ENCODE measurements around the gene UBASH3B. TPM values are rescaled to one million over a fixed set of nuclear protein-coding genes. Genes with fewer than 3 reads are reported as not detected.
A peak's percentile ranks its signal among the peaks of the same experiment; 100 is the strongest.

Gene UBASH3B
- total and polyA plus RNA-seq, 11 donors = 0.72 to 19.0 (median 1.7) TPM

DNA sequence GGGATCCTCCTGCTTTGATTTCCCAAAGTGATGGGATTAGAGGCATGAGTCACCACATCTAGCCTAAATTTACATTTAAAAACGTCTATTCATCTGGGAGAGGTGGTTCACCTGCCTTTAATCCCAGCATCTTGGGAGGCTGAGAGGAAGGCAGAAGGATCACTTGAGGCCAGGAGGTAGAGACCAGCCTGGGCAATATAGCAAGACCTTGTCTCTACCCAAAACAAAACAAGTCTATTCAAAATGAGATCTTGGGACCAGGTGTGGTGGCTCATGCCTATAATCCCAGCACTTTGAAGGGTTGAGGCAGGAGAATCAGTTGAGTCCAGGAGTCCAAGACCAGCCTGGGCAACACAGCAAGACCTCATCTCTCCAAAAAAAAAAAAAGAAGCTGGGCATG lies 4.9 kb upstream of the UBASH3B start:
- Histone ChIP-seq H3K4me3 (no peak overlapping the region), H3K4me1 (peaks cover 0 to 37% (median 5%) of the 10 kb centered on the region in 12 donors), H3K27me3 (peaks cover 0 to 8% (median 0%) of the 10 kb centered on the region in 9 donors), H3K9me3 (no peaks in the 10 kb centered on the region), H3K27ac (no peak overlapping the region), H3K36me3 (no peaks in the 10 kb centered on the region)
- TF ChIP-seq POLR2A (IDR thresholded peaks at IDR 0.05) = no peak
- TF ChIP-seq, protein P1, sequence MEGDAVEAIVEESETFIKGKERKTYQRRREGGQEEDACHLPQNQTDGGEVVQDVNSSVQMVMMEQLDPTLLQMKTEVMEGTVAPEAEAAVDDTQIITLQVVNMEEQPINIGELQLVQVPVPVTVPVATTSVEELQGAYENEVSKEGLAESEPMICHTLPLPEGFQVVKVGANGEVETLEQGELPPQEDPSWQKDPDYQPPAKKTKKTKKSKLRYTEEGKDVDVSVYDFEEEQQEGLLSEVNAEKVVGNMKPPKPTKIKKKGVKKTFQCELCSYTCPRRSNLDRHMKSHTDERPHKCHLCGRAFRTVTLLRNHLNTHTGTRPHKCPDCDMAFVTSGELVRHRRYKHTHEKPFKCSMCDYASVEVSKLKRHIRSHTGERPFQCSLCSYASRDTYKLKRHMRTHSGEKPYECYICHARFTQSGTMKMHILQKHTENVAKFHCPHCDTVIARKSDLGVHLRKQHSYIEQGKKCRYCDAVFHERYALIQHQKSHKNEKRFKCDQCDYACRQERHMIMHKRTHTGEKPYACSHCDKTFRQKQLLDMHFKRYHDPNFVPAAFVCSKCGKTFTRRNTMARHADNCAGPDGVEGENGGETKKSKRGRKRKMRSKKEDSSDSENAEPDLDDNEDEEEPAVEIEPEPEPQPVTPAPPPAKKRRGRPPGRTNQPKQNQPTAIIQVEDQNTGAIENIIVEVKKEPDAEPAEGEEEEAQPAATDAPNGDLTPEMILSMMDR (IDR thresholded peaks at IDR 0.05) = no peak
- ATAC-seq (no peak), DNase-seq (no peak)
- intact Hi-C loops (cut with DNase I) = loop anchor here in 5 of 10 donors (5.0 to 10.0 kb wide), 5 partner anchors 74 to 132 kb away; no protein-coding TSS in a partner anchor
- 42 to 47% (median 45%) methylated on average over 1 of the region's 1 CpG for WGBS, 4 donors

- DNase-seq (no peak), ATAC-seq (no peak)
- Histone ChIP-seq H3K4me1 (peaks cover 0 to 39% (median 11%) of the 10 kb centered on the region in 12 donors), H3K27ac (no peak overlapping the region), H3K27me3 (peaks cover 0 to 8% (median 0%) of the 10 kb centered on the region in 9 donors), H3K9me3 (no peaks in the 10 kb centered on the region), H3K4me3 (no peak overlapping the region), H3K36me3 (no peaks in the 10 kb centered on the region)
- TF ChIP-seq, protein P1 (IDR thresholded peaks at IDR 0.05) = no peak
- TF ChIP-seq POLR2A (IDR thresholded peaks at IDR 0.05) = no peak
- 82 to 89% (median 84%) methylated on average over 2 of the region's 2 CpGs for WGBS, 4 donors
- intact Hi-C loops (cut with DNase I) = loop anchor here in 5 of 10 donors (5.0 to 10.0 kb wide), 5 partner anchors 72 to 130 kb away; no protein-coding TSS in a partner anchor
These were observed 3.0 kb upstream of the UBASH3B start for GRCh38 chr11:122652495-122652894.

DNA sequence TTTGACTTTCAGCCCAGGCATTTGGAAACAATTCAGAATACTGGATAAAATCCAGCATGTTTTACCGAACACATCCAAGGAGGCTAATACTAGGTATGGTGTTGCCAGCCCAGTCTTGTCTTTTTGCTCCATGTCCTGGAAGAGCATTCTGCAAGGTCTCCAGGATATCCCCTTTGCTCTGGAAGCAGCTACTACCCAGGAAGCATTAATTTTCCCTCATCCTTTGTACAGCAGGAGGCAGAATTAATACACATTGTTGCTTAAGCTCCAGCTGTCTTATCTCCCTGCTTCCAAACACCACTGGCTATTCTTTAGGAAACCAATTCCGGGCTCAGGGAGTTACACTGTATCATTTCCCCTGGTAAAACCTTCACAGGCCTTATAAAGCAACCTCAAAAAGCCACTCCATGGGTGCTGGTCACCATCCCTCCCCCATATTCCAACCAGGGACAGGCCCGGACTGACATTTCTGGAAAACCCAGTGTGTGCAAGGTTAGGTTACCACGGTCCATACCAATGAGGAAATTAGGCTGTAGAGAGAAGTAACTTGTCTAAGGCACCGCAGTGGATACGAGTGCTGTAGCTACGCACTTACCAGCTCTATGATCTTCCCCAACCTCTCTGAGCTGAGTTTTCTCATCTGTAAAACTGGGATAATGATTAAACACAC lies 1.5 kb upstream of the UBASH3B start:
- H3K4me1 ChIP-seq = peaks cover 0 to 41% (median 11%) of the 10 kb centered on the region in 12 donors
- intact Hi-C loops (cut with DNase I) = loop anchor here in 5 of 10 donors (5.0 to 10.0 kb wide), 5 partner anchors 71 to 128 kb away; no protein-coding TSS in a partner anchor
- H3K27me3 ChIP-seq = peaks cover 0 to 8% (median 0%) of the 10 kb centered on the region in 9 donors
- H3K4me3 ChIP-seq = no peak overlapping the region
- DNase-seq = no peak
- H3K27ac ChIP-seq = no peak overlapping the region
- H3K9me3 ChIP-seq = no peaks in the 10 kb centered on the region
- no peak for ATAC-seq
- TF ChIP-seq, protein P1 (IDR thresholded peaks at IDR 0.05) = peak in 2 of 12 donors; percentile 8 to 14
- no peak for TF ChIP-seq POLR2A (IDR thresholded peaks at IDR 0.05)
- no peaks in the 10 kb centered on the region for H3K36me3 ChIP-seq
- WGBS, 4 donors = 61 to 82% (median 72%) methylated on average over 7 of the region's 7 CpGs

DNA sequence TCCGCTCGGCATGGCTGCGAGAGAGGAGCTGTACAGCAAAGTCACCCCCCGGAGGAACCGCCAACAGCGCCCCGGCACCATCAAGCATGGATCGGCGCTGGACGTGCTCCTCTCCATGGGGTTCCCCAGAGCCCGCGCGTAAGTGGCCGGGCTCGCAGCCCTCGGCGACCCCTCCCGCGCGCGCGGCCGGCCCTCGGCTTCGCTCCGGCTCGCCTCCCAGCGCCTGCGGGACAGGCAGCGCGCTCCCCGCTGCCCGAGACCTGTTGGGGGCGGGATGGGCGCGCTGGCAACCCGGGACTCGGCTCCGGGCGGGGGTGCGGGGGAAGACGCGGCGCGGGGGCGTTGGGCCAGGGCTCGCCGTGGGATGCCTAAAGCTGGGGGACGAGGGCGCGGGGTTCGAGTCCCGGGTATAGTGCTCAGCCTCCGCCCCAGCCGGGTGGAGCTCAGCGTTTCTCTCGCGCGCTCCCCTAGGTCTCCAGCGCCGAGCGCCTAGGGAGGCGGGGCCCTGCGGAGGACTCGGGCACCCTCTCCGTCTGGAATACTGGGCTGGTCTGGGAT lies 630 bp downstream of the UBASH3B start:
- intact Hi-C loops (cut with DNase I) = loop anchor here in 6 of 10 donors (2.0 to 10.0 kb wide), 6 partner anchors 35 to 126 kb away; no protein-coding TSS in a partner anchor
- ATAC-seq (peak; percentile 23 to 81 (median 57)), DNase-seq (peak; percentile 47 to 81 (median 52))
- 0 to 1% (median 0%) methylated on average over 11 to 66 of the region's 66 CpGs for WGBS, 4 donors
- no peaks in the 10 kb centered on the region for H3K36me3 ChIP-seq
- TF ChIP-seq POLR2A (IDR thresholded peaks at IDR 0.05) = no peak
- TF ChIP-seq, protein P1 (IDR thresholded peaks at IDR 0.05) = peak in 1 of 12 donors; percentile 1
- no peaks in the 10 kb centered on the region for H3K9me3 ChIP-seq
- H3K4me1 ChIP-seq = peaks cover 0 to 57% (median 11%) of the 10 kb centered on the region in 12 donors
- peaks cover 0 to 8% (median 0%) of the 10 kb centered on the region in 9 donors for H3K27me3 ChIP-seq
- H3K27ac ChIP-seq = peak overlapping the region; percentile 48 to 92 (median 84)
- H3K4me3 ChIP-seq = peak overlapping the region; percentile 59 to 93 (median 80)
